HuH-7.5 (cell line): ENCODE data around the gene FLT4.

Source experiments
- DNase-seq: peaks from one replicate; pipeline ENCODE4 v3.0.0; 2011; ENCODE audit warnings: low spot score

The FLT4 gene

GRCh38 chr5:180605554-180606214, 43.7 kb downstream of the FLT4 start:
- DNase-seq: peak; percentile 82

- no peak for DNase-seq
Measured at GRCh38 chr5:180604271-180604670, 45.1 kb downstream of the FLT4 start.

- DNase-seq: peak; percentile 7
Measured at GRCh38 chr5:180603076-180603594, 46.3 kb downstream of the FLT4 start.

DNA sequence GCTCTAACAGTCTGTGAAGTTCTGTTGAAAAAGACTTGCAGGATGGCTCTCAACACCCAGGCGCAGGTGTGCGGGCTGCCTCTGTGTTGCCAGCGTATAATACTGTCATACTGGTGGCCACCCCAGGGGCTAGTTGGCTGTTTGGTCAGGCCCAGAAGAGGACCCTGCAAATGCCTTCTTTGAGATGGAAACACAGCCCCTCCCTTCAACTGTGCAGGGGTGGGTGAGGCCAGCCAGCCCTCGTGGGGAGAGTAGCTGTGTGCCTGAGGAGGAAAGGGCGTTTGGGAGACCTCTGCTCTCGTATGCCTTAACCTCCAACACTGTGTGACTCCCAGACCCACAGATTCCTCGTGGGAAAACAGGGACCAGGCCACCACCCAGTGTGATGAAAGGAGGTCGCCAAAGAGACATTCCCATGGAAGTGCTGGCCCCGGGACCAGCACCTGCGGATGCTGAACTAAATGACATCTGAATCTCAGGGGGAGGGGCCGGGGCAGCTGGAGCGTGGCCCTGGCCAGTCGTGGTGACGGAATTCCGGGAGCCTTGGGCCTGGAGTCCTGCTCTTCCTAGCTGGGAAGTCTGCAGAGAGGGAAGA, 46.8 kb downstream of the FLT4 start:
- DNase-seq: peak; percentile 22

DNA sequence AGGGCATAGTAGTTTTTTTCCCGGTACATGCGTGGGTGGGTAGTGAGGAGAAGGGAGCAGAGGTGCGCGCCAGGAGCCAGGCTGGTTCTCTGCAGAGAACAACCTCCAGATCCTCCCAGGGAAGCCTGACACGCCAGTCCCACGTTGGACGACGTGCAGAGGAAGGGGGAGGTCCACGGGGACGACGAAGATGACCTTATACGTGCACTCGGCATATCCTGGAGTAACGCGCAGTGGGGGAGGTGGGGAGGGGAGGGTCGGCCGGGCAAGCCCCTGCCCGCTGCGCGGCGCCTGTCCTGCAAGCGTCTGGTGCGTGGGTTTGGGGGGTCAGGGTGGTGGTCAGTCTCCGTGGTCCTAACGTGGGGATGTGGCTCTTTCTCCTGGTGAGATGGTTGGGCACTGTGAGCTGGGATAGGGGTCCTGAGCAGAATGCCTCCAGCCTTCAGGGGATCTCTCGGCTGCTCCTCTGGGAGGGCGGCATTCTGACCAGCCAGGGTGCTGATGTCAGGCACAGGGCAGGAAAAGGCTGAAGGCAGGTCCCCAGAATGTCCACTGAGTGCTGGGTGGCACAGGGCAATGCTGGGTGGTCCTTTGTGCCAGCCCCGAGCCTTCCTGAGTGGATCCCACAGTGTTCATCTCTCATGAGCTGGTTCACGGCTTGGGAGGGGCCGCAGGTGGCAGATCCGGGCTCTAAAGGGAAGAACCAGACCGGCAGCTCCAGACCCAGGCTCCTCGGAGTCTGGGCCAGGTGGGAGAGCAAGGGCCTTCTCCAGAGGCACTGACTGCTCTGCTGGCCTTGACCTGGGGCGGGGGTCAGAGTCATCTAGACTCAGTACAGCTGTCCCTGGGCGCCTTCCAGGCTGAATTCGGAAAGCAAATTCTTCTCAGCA, 47.6 kb downstream of the FLT4 start:
- peak; percentile 21 for DNase-seq

- no peak for DNase-seq
Measured at GRCh38 chr5:180600554-180601041, 48.8 kb downstream of the FLT4 start.

GRCh38 chr5:180599981-180600553, 49.3 kb downstream of the FLT4 start:
- no peak for DNase-seq

GRCh38 chr5:180599590-180599914, 49.8 kb downstream of the FLT4 start:
- no peak for DNase-seq

DNA sequence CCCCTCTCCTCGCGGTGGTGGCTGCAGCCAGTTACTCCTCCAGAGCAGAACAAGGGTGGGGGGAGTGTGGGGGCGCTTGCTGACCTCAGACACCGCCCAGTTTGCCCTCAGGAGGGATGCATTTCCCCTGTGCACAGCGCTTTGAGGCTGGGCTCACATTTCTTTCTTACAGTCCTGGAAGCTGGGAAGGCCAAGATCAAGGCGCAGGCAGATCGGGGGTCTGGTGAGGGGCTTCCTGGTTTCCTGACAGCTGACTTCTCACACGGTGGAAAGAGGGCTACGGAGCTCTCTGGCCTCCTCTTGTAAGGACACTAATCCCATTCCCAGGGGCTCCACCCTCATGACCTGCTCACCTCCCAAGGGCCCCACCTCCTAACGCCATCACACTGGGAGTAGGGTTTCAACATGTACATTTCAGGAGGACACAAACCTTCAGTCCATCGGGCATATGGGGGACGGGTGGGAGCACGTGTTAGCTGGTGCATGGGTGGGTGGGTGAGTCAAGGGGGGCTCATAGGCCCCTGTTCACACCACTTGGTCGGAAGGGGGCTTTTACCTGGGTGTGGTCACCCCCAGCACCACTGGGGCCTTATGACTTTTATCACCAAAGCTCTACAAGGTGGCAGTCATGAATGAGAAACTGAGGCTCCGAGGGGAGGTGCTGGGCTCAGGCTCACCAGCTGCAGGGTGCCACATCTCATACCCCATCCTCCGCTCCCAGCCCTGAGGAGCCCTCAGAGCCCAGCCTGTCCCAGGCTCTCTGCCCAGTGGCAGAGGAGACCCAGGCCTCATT, 50.4 kb downstream of the FLT4 start:
- no peak for DNase-seq

DNA sequence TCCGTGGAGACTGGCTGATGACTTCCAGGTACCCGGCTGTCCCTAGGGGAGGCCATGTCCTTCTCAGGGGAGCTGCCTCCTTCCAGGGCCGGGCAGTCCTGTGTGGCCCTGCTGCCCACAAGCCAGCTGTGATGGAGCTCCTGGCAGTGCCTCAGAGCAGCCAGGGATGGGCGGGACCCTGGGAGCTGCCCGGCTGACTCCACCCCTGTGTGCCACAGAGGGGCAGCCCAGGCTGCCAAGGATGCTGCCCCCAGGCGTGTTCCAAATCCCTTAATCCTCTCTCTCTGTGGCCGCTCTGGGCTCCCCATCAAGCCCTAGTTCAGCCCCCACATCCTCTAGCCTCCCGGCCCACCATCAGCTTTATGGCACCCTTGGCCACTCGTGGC, 51.1 kb downstream of the FLT4 start:
- DNase-seq: no peak

- DNase-seq: no peak
Measured at GRCh38 chr5:180596668-180597231, 52.6 kb downstream of the FLT4 start.

GRCh38 chr5:180596115-180596667, 53.2 kb downstream of the FLT4 start:
- no peak for DNase-seq

DNA sequence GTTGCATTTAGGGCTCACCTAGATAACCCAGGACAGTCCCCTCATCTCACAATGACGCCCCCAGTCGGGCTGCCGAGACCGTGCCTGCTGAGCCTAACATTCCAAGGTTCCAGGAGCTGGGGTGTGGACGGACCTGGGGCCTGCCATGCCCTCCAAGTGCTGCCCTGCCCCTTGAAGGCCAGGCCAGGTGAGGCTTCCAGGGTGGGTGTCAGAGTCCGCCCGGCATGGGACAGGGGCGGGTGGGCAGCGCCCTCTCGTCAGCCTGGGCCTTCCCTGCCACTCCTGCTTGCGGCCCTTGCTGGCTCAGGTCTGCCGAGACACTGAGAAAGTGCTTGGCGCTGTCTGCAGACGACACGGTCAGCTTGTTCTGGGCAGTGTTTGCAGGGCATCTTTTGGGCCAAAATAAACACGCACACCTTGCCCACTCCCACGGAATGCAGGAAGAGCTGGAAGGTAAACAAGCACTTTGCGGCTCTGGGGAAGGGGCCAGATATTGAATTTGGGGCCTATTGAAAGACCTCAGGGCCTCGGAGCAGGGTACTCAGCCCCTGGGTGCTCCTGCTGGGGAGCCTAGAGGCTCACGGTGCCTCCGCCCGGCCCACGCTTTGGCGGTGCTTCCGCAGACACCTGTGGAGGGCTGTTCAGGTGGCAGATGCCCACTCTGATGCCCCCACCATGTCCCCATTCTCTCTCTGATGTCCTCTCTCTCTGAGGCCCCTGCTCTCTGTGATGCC, 53.9 kb downstream of the FLT4 start:
- DNase-seq: no peak

DNA sequence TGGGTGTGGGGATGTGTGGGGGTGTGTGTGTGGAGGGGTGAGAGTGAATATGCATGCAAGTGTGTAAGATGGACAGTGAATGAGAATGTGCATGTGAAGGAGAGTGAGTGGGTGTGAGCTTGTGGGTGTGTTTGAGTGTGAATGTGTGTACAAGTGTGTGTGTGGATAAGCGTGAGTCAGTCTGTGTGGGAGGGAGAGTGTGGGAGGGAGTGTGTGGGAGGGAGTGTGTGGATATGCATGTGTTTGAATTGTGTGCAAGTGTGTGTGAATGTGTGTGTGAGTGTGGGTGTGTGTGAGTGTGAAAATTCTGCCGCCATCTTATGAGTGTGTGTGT, 54.4 kb downstream of the FLT4 start:
- no peak for DNase-seq

DNA sequence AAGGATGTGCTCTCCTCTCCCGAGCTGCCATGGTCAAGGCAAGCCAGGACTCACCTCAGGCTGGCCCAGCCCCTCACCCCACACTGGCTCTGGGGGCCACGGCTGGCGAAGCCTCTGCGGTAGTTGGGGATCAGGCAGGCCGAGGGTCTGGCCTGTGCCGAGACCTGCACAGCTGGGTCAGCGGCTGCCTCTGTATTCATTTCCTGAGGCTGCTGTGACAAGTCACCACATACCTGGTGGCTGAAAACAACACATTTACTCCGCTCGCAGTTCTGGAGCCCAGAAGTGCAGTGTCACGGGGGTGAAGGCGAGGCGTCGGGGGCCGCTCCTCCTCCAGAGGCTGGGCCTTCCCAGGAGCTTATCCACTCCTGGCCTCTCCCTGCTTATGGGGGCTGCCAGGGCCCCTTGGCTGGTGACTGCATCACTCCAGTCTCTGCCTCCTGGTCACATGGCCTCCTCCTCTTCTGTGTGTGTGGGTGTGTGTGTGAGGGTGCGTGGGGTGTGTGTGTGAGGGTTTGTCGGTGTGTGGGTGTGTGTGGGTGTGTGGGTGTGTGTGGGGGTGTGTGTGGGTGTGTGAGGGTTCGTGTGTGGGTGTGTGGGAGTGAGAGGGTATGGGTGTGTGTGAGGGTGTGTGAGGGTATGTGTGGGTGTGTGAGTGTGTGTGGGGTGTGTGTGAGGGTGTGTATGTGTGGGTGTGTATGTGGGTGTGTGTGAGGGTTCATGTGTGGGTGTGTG, 54.9 kb downstream of the FLT4 start:
- DNase-seq: no peak

- DNase-seq: no peak
Measured at GRCh38 chr5:180593446-180594206, 55.8 kb downstream of the FLT4 start.

GRCh38 chr5:180592176-180592575, 57.2 kb downstream of the FLT4 start:
- no peak for DNase-seq

- DNase-seq: no peak
Measured at GRCh38 chr5:180591311-180591887, 58.0 kb downstream of the FLT4 start, which contains the start of gene SCGB3A1. Gene SCGB3A1, minus strand, starts transcription at chr5:180591499. Its CDS starts 37 bp downstream, at chr5:180591462.
